DOHH2 (cell line): ENCODE measurements around the gene GABRB1.

Experiments
- H3F3A ChIP-seq: fragments of 200-600 bp; sonication (generic), shearing (Covaris generic); 2 replicates; pipeline ENCODE4 v1.6.0; 2016; ENCODE audit warnings: antibody characterized with exemption, mild to moderate bottlenecking; ENCODE audit not compliant: control insufficient read depth, insufficient read depth
- H3K27ac ChIP-seq: fragments of 200-600 bp; sonication (generic); 2 replicates; pipeline ENCODE4 v1.5.1; 2014; ENCODE audit warnings: low read depth, mild to moderate bottlenecking, low read length, moderate library complexity
- H3K27me3 ChIP-seq: fragments of 200-600 bp; sonication (generic); 2 replicates; pipeline ENCODE4 v1.6.1; 2014; ENCODE audit warnings: mild to moderate bottlenecking, low read length, mixed read lengths; ENCODE audit not compliant: control insufficient read depth
- H3K36me3 ChIP-seq: fragments of 200-600 bp; sonication (generic); 2 replicates; pipeline ENCODE4 v1.6.1; 2014; ENCODE audit warnings: mild to moderate bottlenecking, low read length, moderate library complexity, mixed read lengths; ENCODE audit not compliant: control insufficient read depth
- H3K4me1 ChIP-seq: fragments of 200-600 bp; sonication (generic); 2 replicates; pipeline ENCODE4 v1.6.1; 2014; ENCODE audit warnings: mild to moderate bottlenecking, low read length, mixed read lengths; ENCODE audit not compliant: control insufficient read depth
- H3K4me2 ChIP-seq: fragments of 200-600 bp; sonication (generic); 2 replicates; pipeline ENCODE4 v1.6.0; 2014; ENCODE audit warnings: mild to moderate bottlenecking, low read length, moderate library complexity
- H3K4me3 ChIP-seq: fragments of 200-600 bp; sonication (generic); 2 replicates; pipeline ENCODE4 v1.5.1; 2014; ENCODE audit warnings: mild to moderate bottlenecking, low read length, mixed read lengths
- H3K79me2 ChIP-seq: fragments of 200-600 bp; sonication (generic); 2 replicates; pipeline ENCODE4 v1.6.1; 2014; ENCODE audit warnings: mild to moderate bottlenecking, low read length, mixed read lengths; ENCODE audit not compliant: control insufficient read depth
- H3K9me2 ChIP-seq: fragments of 200-600 bp; sonication (generic); replicated peaks from 2 replicates; pipeline ENCODE4 v1.6.1; 2014; ENCODE audit warnings: mild to moderate bottlenecking, low read length, mixed read lengths; ENCODE audit not compliant: control insufficient read depth
- H3K9me3 ChIP-seq: fragments of 200-600 bp; sonication (generic); 2 replicates; pipeline ENCODE4 v1.6.1; 2014; ENCODE audit warnings: antibody characterized with exemption, low read length, mixed read lengths; ENCODE audit not compliant: control insufficient read depth, insufficient read depth
- H4K20me1 ChIP-seq: fragments of 200-600 bp; sonication (generic); 2 replicates; pipeline ENCODE4 v1.6.0; 2014; ENCODE audit warnings: low read depth, mild to moderate bottlenecking, antibody characterized with exemption, low read length, moderate library complexity; ENCODE audit not compliant: control insufficient read depth, insufficient read depth
- CTCF ChIP-seq: fragments of 200-600 bp; sonication (generic); IDR thresholded peaks from one replicate; pipeline ENCODE4 v1.5.1; 2014; ENCODE audit warnings: antibody characterized with exemption, mild to moderate bottlenecking, low read depth, low read length; ENCODE audit not compliant: poor library complexity, severe bottlenecking
- EZH2phosphoT487 ChIP-seq: fragments of 200-600 bp; sonication (generic); IDR thresholded peaks from 2 replicates; pipeline ENCODE4 v1.6.1; 2017; ENCODE audit warnings: borderline replicate concordance, mild to moderate bottlenecking, antibody characterized with exemption, low read length, moderate library complexity, mixed read lengths

The GABRB1 gene

GRCh38 chr4:47465004-47465403 lies 433.6 kb downstream of the GABRB1 start:
- Histone ChIP-seq H3K9me2 (no peaks in the 10 kb centered on the region), H3K4me2 (peak overlapping the region; percentile 96), H3K4me1 (peaks cover 56% of the 10 kb centered on the region), H3K4me3 (peak overlapping the region; percentile 42), H4K20me1 (no peaks in the 10 kb centered on the region), H3F3A (peaks cover 11% of the 10 kb centered on the region), H3K9me3 (peaks cover 6% of the 10 kb centered on the region; the same call in 1 of the 2 replicates), H3K27ac (peak overlapping the region; percentile 83), H3K36me3 (peaks cover 18% of the 10 kb centered on the region), H3K79me2 (peaks cover 28% of the 10 kb centered on the region), H3K27me3 (no peaks in the 10 kb centered on the region)
- TF ChIP-seq EZH2phosphoT487: no peak
- no peak for TF ChIP-seq CTCF

GRCh38 chr4:47466056-47466785 lies 434.9 kb downstream of the GABRB1 start:
- Histone ChIP-seq H3K4me1 (peaks cover 51% of the 10 kb centered on the region), H3K27me3 (no peaks in the 10 kb centered on the region), H3K9me2 (no peaks in the 10 kb centered on the region), H3F3A (peaks cover 11% of the 10 kb centered on the region), H4K20me1 (no peaks in the 10 kb centered on the region), H3K4me3 (peak overlapping the region; percentile 42; the same call in 1 of the 2 replicates), H3K36me3 (peaks cover 12% of the 10 kb centered on the region), H3K9me3 (peaks cover 6% of the 10 kb centered on the region; the same call in 1 of the 2 replicates), H3K79me2 (peaks cover 20% of the 10 kb centered on the region), H3K27ac (peak overlapping the region; percentile 83), H3K4me2 (peak overlapping the region; percentile 96; the same call in 1 of the 2 replicates)
- TF ChIP-seq CTCF (no peak), EZH2phosphoT487 (no peak)

DNA sequence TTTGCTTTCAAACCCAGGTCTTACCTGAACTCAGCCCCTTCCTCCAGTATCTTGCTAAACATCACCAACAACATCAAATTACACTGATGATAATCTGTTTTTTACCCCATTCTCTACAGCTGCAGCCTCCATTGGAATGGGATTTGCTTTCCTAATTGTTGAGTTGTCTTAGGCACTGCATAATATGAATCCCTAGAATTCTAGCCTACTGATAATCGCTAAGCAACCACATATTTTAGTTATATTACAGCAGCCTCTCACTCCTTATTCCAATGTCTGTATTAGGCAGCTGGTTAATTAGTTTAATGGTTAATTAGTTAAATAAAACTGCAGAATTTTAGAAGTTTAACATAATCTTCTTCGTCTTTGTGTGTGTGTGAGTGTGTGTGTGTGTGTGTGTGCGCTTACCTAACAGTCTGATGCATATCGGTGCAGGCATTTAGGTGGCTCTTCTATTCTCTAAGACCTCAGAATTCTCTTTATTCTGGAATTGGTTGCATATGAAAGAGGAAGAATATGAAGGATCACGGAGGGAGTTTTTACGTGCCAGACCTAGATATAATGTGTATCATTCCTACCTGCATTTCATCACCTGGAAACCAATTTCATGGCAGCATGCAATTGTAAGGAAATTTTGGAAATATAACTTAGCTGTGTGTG lies 437.5 kb downstream of the GABRB1 start:
- peaks cover 9% of the 10 kb centered on the region for H3K36me3 ChIP-seq
- no peak for TF ChIP-seq CTCF
- no peaks in the 10 kb centered on the region for H3K27me3 ChIP-seq
- H3F3A ChIP-seq: peaks cover 11% of the 10 kb centered on the region
- H3K4me2 ChIP-seq: no peak overlapping the region
- no peaks in the 10 kb centered on the region for H4K20me1 ChIP-seq
- H3K27ac ChIP-seq: no peak overlapping the region
- no peak overlapping the region for H3K4me3 ChIP-seq
- no peaks in the 10 kb centered on the region for H3K79me2 ChIP-seq
- no peaks in the 10 kb centered on the region for H3K9me2 ChIP-seq
- peaks cover 6% of the 10 kb centered on the region; the same call in 1 of the 2 replicates for H3K9me3 ChIP-seq
- peaks cover 33% of the 10 kb centered on the region for H3K4me1 ChIP-seq
